ENCODE results near the gene BRAF.
"Not testable (repeated sequence)": the region's sequence is repeated elsewhere in the genome, so short reads cannot be mapped to it uniquely, and the experiment has no call there.

Gene BRAF

DNA sequence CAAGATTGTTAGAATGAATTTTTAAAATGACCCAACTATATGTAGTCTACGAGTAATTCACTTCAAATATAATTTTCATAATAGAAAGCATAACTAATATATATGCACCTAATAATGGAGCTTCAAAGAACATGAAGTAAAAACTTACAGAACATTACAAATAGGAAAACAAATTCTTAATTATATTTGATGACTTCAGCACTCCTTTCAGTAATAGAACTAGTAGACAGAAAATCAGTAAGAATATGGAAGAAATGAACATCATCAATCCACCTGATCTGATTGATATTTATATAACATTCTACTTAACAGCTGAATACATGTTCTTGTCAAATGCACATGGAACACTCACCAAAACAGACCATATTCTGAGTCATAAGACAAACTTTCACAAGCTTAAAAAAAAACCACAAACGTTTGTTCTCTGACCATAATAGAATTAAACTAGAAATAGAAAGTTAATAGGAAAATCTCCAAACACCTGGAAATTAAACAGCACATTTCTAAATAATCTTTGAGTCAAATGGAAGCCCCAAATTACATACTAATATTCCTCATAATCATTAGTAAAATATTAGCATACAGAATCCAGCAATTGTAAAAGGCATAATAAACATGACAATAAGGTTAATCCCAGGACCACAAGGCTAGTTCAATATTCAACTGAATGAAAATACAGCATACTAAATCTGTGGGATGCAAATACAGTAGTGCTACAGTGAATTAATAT is 48.0 kb downstream of the BRAF start:
- no peak for DNase-seq (ENCODE audit: low read depth)

DNA sequence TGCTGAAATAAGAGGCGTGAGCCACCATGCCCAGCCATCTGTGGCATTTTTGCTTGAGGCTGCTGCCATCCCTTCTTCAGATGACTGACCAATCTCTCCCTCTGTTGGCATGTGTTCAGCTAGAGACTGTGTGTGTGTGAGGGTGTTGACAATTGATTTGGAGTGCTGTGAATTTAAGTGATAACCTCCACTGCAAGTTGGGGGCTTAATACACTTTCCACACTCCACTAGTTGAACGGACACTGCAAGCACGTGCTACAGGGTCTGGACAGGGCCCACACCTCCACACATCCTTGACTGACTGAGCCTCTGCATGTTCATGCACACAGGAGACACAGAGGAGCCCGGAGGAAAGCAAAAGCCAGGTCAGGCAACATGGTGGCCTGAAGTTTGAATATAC is 51.3 kb downstream of the BRAF start:
- DNase-seq (ENCODE audit: low read depth) = no peak

- no peak for DNase-seq (ENCODE audit: low read depth)
Measured at GRCh38 chr7:140870003-140870402, 54.7 kb downstream of the BRAF start.

DNA sequence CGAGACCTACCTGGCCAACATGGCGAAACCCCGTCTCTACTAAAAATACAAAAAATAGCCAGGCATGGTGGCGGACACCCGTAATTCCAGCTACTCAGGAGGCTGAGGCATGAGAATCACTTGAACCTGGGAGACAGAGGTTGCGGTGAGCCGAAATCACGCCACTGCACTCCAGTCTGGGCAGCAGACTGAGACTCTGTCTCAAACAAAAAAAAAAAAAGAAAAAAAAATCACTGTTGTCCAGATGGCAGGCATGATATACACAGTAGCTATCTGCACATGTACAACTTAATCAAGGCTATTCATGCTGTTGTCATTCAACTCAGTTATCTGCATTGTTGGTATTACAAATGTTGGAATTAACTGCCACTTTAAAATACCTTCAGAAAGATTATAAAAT is 55.3 kb downstream of the BRAF start:
- no peak for DNase-seq (ENCODE audit: low read depth)

DNA sequence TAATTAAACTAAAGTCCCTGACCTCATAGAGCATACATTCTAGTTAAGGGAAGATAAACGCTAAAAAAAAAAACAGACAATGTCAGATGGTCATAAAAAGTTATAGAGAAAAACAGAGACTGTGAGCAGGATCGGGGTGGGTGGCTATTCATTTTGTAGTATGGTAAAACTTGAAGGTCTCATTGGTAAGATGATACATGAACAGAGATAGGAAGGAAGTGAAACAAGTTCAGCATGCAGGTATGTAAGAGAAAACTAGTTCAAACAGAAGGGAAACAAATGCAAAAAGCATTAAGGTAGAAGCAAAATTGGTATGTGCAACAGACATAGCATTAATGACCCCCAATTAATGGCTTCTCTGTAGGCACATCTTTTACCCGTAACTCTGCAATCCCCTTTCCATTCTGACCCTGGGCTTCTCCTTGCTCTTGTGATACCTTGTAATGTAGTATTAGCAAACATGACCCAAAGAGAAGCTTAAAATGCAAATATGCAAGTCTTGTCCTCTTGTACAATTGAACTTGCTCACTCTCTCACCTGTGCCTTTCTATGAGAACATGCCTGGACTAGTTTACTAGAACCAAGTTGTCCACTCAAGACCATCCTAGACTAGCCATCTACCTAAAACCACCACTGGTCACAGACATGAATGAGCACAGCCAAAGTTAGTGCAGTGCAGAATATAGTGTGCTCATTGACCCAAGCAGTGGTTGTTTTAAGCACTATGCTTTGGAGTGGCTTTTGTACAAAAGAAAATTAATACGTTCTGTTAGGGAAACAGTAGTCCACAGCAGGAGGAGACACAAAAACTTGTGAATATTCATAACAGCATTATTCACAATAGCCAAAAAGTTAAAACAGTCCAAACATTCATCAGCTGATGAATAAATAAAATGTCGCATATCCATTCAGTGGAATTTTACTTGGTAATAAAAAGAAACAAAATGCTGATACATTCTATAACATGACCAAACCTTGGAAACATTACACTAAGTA is 57.0 kb downstream of the BRAF start:
- no peak for DNase-seq (ENCODE audit: low read depth)

DNA sequence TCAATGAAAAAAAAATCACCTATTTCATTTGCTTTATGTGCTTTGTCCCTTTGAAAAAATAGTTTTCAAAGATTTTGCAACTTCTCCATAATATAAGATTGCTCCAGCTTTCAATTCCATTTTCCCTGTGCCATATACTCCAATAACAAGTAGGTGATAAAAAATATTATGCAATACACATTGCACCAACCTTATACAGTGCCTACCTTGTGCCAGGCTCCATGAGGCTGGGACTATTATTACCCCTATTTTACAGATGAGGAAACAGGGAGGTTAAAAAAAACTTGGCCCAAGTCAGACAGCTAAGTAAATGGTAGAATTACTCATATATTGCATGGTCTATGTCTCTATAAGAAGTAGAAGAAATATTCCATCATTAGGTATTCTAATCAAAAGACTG is 57.8 kb downstream of the BRAF start:
- no peak for DNase-seq (ENCODE audit: low read depth)

DNA sequence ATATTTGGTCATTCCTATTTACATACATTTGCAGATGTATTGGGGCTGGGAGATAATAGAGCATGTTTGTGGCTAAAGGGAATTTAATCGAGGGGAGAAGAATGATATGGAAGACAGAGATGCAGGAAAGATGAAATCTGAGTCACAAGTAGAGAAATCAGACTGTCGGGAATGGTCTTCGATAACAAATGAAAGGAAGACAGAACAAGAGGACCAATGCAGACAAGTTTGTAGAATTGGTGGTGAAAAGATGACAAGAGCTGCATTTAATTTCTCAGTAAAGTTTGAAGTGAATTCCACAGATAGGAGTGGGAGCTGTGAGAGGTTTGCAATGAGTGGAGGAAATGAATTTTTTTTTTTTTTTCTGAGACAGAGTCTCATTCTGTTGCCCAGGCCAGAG is 60.0 kb downstream of the BRAF start:
- no peak for DNase-seq (ENCODE audit: low read depth)

GRCh38 chr7:140863867-140864266 is 60.9 kb downstream of the BRAF start:
- DNase-seq (ENCODE audit: low read depth) = no peak

DNA sequence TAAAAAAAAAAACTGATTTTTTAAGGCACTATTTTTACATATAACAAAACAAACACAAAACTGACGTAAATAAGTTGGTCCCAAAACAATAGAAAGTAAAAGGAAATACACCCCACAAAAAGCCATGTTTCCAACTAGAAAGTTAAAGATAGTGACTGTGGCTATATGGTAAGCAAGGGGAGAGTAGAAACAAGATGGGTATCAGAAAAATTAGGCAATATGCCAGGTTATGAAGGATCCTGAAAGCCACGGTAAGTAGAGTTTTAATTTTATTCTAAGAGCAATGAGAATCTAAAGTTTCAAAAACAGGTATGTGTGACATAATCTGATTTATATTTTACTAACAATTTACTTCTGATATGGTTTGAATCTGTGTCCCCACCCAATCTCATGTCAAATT is 61.5 kb downstream of the BRAF start:
- DNase-seq (ENCODE audit: low read depth) = no peak

GRCh38 chr7:140857048-140857447 is 67.7 kb downstream of the BRAF start:
- DNase-seq (ENCODE audit: low read depth) = no peak

- no peak for DNase-seq (ENCODE audit: low read depth)
Measured at GRCh38 chr7:140841166-140841715, 83.5 kb downstream of the BRAF start.

DNA sequence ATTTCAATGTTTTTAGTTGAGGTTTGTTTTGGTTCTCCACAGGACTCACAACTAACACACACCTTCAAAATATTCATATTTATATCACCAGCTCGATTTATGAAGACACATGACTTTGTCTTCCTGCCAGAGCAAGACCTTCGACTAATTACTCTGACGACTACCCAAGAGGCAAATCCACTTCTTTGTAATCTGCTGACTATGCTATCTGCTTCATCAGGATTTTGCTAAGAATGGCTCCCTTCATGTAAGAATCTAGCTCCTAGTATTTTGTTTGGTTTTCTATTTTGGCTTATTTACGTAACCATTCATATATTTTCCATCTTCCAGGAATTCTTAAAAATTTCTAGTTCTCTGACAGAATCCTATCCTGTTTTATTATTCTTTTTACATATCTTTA is 93.0 kb downstream of the BRAF start:
- DNase-seq (ENCODE audit: low read depth) = no peak

DNA sequence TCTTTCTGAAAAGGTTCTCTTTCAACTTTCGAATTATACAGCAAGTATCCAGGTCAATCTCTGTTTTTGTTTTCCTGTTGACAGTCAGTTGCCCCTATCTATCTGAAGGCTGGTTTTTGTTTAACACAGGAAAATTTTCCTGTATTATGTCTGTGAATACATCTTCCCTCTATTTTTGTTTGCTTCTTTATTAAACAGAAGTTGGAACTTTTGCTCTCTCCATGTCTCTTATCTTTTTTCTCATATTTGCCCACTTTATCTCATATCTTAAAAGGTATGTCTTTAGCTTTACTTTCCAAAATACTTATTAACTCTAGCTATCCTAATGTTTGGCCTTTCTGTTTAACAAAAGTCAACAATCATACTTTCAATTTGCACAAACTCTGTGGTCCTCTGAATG is 95.0 kb downstream of the BRAF start:
- DNase-seq (ENCODE audit: low read depth) = no peak

- no peak for DNase-seq (ENCODE audit: low read depth)
Measured at GRCh38 chr7:140828741-140829140, 96.0 kb downstream of the BRAF start.

GRCh38 chr7:140817383-140817782 is 107.3 kb downstream of the BRAF start:
- not testable (repeated sequence) for DNase-seq (ENCODE audit: low read depth)

DNA sequence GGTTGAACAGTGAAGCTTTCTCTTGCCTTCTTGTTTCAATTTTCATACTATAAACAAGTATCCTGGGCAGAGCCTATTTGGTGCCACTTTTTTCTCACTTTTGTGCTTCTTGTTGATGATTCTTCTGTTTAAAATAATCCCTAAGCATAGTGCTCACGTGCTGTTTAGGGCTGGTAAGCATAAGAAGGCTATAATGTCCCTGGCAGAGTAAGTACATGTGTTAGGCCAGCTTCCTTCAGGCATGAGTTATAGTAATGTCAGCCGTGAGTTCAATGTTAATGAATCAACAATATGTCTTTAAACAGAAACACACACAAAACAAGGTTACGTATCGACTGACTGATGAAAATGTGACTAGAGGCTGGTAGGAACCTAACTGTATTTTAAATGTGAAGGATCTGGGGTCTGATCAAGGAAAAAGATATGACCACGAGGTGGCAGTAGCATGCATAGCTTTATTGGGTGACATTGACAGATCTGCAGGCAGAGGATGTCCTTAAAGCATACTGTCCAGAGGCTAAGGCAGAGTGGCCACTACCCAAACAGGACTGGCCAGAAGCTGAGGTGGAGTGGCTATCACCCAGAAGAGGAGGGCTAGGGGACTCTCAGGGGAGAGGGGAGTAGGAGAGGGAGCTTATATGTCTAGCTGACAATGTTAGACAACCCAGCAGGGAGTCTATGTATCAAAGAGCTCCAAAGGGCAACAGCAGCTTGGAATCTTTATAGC is 113.7 kb downstream of the BRAF start:
- DNase-seq (ENCODE audit: low read depth) = peak; percentile 18

DNA sequence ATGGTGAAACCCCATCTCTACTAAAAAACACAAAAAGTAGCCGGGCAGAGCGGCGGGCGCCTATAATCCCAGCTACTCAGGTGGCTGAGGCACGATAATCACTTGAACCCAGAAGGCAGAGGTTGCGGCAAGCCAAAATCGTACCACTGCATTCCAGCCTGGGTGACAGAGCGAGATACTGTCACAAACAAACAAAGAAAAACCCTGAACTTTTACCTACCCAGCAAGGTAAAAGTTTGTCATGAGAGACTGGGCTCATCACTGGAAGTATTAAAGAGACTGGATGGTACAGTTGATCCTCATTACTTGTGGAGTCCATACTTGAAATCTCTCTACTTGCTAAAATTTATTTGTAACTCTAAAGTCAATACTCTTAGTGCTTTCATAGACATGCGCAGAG is 114.3 kb downstream of the BRAF start:
- DNase-seq (ENCODE audit: low read depth) = no peak

- DNase-seq (ENCODE audit: low read depth) = no peak
Measured at GRCh38 chr7:140778975-140779374, 145.8 kb downstream of the BRAF start.

- DNase-seq (ENCODE audit: low read depth) = no peak
Measured at GRCh38 chr7:140778568-140778967, 146.2 kb downstream of the BRAF start.

DNA sequence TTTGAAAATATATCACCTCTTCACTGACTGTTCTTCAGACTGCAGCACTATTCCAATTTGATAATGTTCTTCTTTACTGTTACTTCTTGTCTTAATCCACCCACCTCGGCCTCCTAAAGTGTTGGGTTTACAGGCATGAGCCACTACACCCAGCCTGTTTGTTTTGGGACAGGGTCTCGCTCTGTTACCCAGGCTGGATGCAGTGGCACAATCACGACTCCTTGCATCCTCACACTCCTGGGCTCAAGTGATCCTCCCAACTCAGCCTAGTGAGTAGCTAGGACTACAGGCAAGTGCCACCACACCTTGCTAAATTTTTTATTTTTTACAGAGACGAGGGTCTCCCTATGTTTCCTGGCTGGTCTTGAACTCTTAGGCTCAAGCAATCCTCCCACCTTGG is 150.4 kb downstream of the BRAF start:
- DNase-seq (ENCODE audit: low read depth) = no peak

GRCh38 chr7:140773104-140773503 is 151.6 kb downstream of the BRAF start:
- no peak for DNase-seq (ENCODE audit: low read depth)

- no peak for DNase-seq (ENCODE audit: low read depth)
Measured at GRCh38 chr7:140771826-140772225, 152.9 kb downstream of the BRAF start.
